Stimulated activated CD8-positive, alpha-beta memory T cell treated with anti-CD3 and anti-CD28 coated beads, Interleukin-4, amount 100 ng/mL, for 1 hour (primary cell): ENCODE measurements around the gene GRIP1.
A peak's percentile ranks its signal among the peaks of the same experiment; 100 is the strongest.

ENCODE experiments used
- DNase-seq, 2 donors: peaks; one replicate each; pipeline ENCODE4 v3.0.0-alpha.2; 2020; ENCODE audit warnings: low read depth in 2 of 2, low spot score in 1 of 2

Gene GRIP1

GRCh38 chr12:66678338-66679275, at the start of gene GRIP1:
GRIP1 (minus strand) TSS chr12:66679076; CDS start chr12:66678904, 172 bp downstream.
- DNase-seq = no peak

- no peak for DNase-seq
Observed at GRCh38 chr12:66726556-66726955, 47.7 kb upstream of the GRIP1 start.

GRCh38 chr12:66725031-66725430, 46.2 kb upstream of the GRIP1 start:
- no peak for DNase-seq

- DNase-seq = no peak
Observed at GRCh38 chr12:66724616-66725015, 45.7 kb upstream of the GRIP1 start.

- no peak for DNase-seq
Observed at GRCh38 chr12:66724026-66724425, 45.1 kb upstream of the GRIP1 start.

GRCh38 chr12:66719862-66720261, 41.0 kb upstream of the GRIP1 start:
- no peak for DNase-seq

- no peak for DNase-seq
Observed at GRCh38 chr12:66717036-66717673, 38.3 kb upstream of the GRIP1 start.

- no peak for DNase-seq
Observed at GRCh38 chr12:66716522-66716921, 37.6 kb upstream of the GRIP1 start.

- no peak for DNase-seq
Observed at GRCh38 chr12:66714709-66715108, 35.8 kb upstream of the GRIP1 start.

- DNase-seq = no peak
Observed at GRCh38 chr12:66713984-66714383, 35.1 kb upstream of the GRIP1 start.

GRCh38 chr12:66709893-66710292, 31.0 kb upstream of the GRIP1 start:
- DNase-seq = no peak

- DNase-seq = no peak
Observed at GRCh38 chr12:66709457-66709773, 30.5 kb upstream of the GRIP1 start.

GRCh38 chr12:66708704-66709456, 30.0 kb upstream of the GRIP1 start:
- DNase-seq = no peak

GRCh38 chr12:66707002-66707697, 28.3 kb upstream of the GRIP1 start:
- no peak for DNase-seq

- DNase-seq = no peak
Observed at GRCh38 chr12:66699738-66700482, 21.0 kb upstream of the GRIP1 start.

- no peak for DNase-seq
Observed at GRCh38 chr12:66698558-66698957, 19.7 kb upstream of the GRIP1 start.

- DNase-seq = no peak
Observed at GRCh38 chr12:66697404-66697803, 18.5 kb upstream of the GRIP1 start.

GRCh38 chr12:66694666-66695613, 16.1 kb upstream of the GRIP1 start:
- DNase-seq = no peak

- peak in 1 of 2 donors; percentile 1 for DNase-seq
Observed at GRCh38 chr12:66693901-66694513, 15.1 kb upstream of the GRIP1 start.
